ENCODE results near the gene IL16.

Gene IL16

GRCh38 chr15:81280696-81281455 lies 84.2 kb downstream of the IL16 start:
- no peaks in the 10 kb centered on the region for H3K9me2 ChIP-seq (replicated peaks; ENCODE audit: insufficient read depth, low read length)
- H3F3A ChIP-seq (ENCODE audit: insufficient read depth, low read length) = 0 out of 2 replicates have a peak, but pooled peaks cover 8% of the 10 kb centered on the region
- H3K79me2 ChIP-seq (ENCODE audit: low read length) = no peaks in the 10 kb centered on the region
- H3K4me1 ChIP-seq (ENCODE audit: low read length) = peaks cover 27% of the 10 kb centered on the region
- H4K20me1 ChIP-seq (ENCODE audit: insufficient read depth, low read length) = no peaks in the 10 kb centered on the region
- H3K9ac ChIP-seq (ENCODE audit: low read length) = no peak overlapping the region
- TF ChIP-seq EZH2 (optimal IDR thresholded peaks at IDR 0.05; ENCODE audit: low read depth, low read length) (no peak), CTCF (IDR thresholded peaks at IDR 0.05; ENCODE audit: low read length) (no peak), EZH2phosphoT487 (IDR thresholded peaks at IDR 0.05; ENCODE audit: low read length) (no peak)
- H2AFZ ChIP-seq (ENCODE audit: low read length) = no peak overlapping the region
- no peak overlapping the region for H3K4me2 ChIP-seq (ENCODE audit: low read depth, low read length)
- H3K9me3 ChIP-seq (replicated peaks; ENCODE audit: insufficient read depth, low read length) = no peaks in the 10 kb centered on the region
- no peak for DNase-seq
- no peaks in the 10 kb centered on the region for H3K36me3 ChIP-seq (replicated peaks; ENCODE audit: insufficient read depth, low read length)
- H3K4me3 ChIP-seq (ENCODE audit: low read length) = no peak overlapping the region
- no peak overlapping the region for H3K27ac ChIP-seq (ENCODE audit: low read length)
- no peaks in the 10 kb centered on the region for H3K27me3 ChIP-seq (replicated peaks; ENCODE audit: insufficient read depth, low read length)

- no peak for DNase-seq
- TF ChIP-seq CTCF (IDR thresholded peaks at IDR 0.05; ENCODE audit: low read length) (no peak), EZH2phosphoT487 (IDR thresholded peaks at IDR 0.05; ENCODE audit: low read length) (no peak), EZH2 (optimal IDR thresholded peaks at IDR 0.05; ENCODE audit: low read depth, low read length) (no peak)
- Histone ChIP-seq H3K36me3 (replicated peaks; ENCODE audit: insufficient read depth, low read length) (no peaks in the 10 kb centered on the region), H3K9me2 (replicated peaks; ENCODE audit: insufficient read depth, low read length) (no peaks in the 10 kb centered on the region), H3K9me3 (replicated peaks; ENCODE audit: insufficient read depth, low read length) (no peaks in the 10 kb centered on the region), H3F3A (ENCODE audit: insufficient read depth, low read length) (0 out of 2 replicates have a peak, but pooled peaks cover 8% of the 10 kb centered on the region), H3K9ac (ENCODE audit: low read length) (no peak overlapping the region), H3K4me3 (ENCODE audit: low read length) (no peak overlapping the region), H3K27ac (ENCODE audit: low read length) (no peak overlapping the region), H3K79me2 (ENCODE audit: low read length) (no peaks in the 10 kb centered on the region), H4K20me1 (ENCODE audit: insufficient read depth, low read length) (no peaks in the 10 kb centered on the region), H3K4me1 (ENCODE audit: low read length) (peaks cover 29% of the 10 kb centered on the region), H3K27me3 (replicated peaks; ENCODE audit: insufficient read depth, low read length) (no peaks in the 10 kb centered on the region), H2AFZ (ENCODE audit: low read length) (no peak overlapping the region), H3K4me2 (ENCODE audit: low read depth, low read length) (no peak overlapping the region)
These were observed 84.7 kb downstream of the IL16 start for GRCh38 chr15:81281456-81281735.

- Histone ChIP-seq H3K9me2 (replicated peaks; ENCODE audit: insufficient read depth, low read length) (no peaks in the 10 kb centered on the region), H3K36me3 (replicated peaks; ENCODE audit: insufficient read depth, low read length) (no peaks in the 10 kb centered on the region), H3K27me3 (replicated peaks; ENCODE audit: insufficient read depth, low read length) (no peaks in the 10 kb centered on the region), H4K20me1 (ENCODE audit: insufficient read depth, low read length) (no peaks in the 10 kb centered on the region), H3K9me3 (replicated peaks; ENCODE audit: insufficient read depth, low read length) (no peaks in the 10 kb centered on the region), H3K4me2 (ENCODE audit: low read depth, low read length) (no peak overlapping the region), H3F3A (ENCODE audit: insufficient read depth, low read length) (0 out of 2 replicates have a peak, but pooled peaks cover 8% of the 10 kb centered on the region), H3K4me1 (ENCODE audit: low read length) (peaks cover 31% of the 10 kb centered on the region), H3K4me3 (ENCODE audit: low read length) (no peak overlapping the region), H3K79me2 (ENCODE audit: low read length) (no peaks in the 10 kb centered on the region), H3K27ac (ENCODE audit: low read length) (no peak overlapping the region), H3K9ac (ENCODE audit: low read length) (no peak overlapping the region), H2AFZ (ENCODE audit: low read length) (no peak overlapping the region)
- DNase-seq = no peak
- no peak for TF ChIP-seq CTCF (IDR thresholded peaks at IDR 0.05; ENCODE audit: low read length)
- TF ChIP-seq EZH2 (optimal IDR thresholded peaks at IDR 0.05; ENCODE audit: low read depth, low read length) = no peak
- no peak for TF ChIP-seq EZH2phosphoT487 (IDR thresholded peaks at IDR 0.05; ENCODE audit: low read length)
These were observed 85.3 kb downstream of the IL16 start for GRCh38 chr15:81281766-81282605.
